Activated B cell treated with CpG ODN at 0.5 μM for 24 hours (primary cell): Measurements from ENCODE around the gene GALNTL6. TPM values are rescaled to one million over a fixed set of nuclear protein-coding genes. Genes with fewer than 3 reads are reported as not detected.

Experiments
- ATAC-seq: fragments of 200-7000 bp; cut with Tn5 transposase; one replicate; pipeline ENCODE4 v1.10.0; 2021; ENCODE audit warnings: low read depth, mild to moderate bottlenecking, moderate library complexity
- CTCF ChIA-PET: fragments of 350-600 bp; sonication (Branson Sonifier 250); formaldehyde crosslinking; loops from one replicate; lab custom pipeline; 2021; ENCODE audit warnings: antibody characterized with exemption; lab: Charles Lee
- POLR2A ChIA-PET: fragments of 350-600 bp; sonication (Branson Sonifier 250); formaldehyde crosslinking; loops from one replicate; lab custom pipeline; 2021; ENCODE audit warnings: antibody characterized with exemption; lab: Charles Lee
- DNase-seq: peaks from one replicate; pipeline ENCODE4 v3.0.0; 2022
- H3K27ac Mint-ChIP-seq: one replicate; pipeline ENCODE4 v1.8.0; 2020; ENCODE audit warnings: mixed read lengths
- H3K27me3 Mint-ChIP-seq: one replicate; pipeline ENCODE4 v1.8.0; 2021; ENCODE audit warnings: mixed read lengths
- H3K36me3 Mint-ChIP-seq: one replicate; pipeline ENCODE4 v1.8.0; 2021; ENCODE audit warnings: low read depth, mixed read lengths
- H3K4me1 Mint-ChIP-seq: one replicate; pipeline ENCODE4 v1.8.0; 2021; ENCODE audit warnings: mixed read lengths
- H3K4me3 Mint-ChIP-seq: one replicate; pipeline ENCODE4 v1.8.0; 2020; ENCODE audit warnings: mild to moderate bottlenecking, mixed read lengths
- H3K9me3 Mint-ChIP-seq: one replicate; pipeline ENCODE4 v1.8.0; 2020; ENCODE audit warnings: mixed read lengths
- CTCF ChIP-seq: fragments of 200-600 bp; IDR thresholded peaks from one replicate; pipeline ENCODE4 v1.8.0; 2022; ENCODE audit warnings: antibody characterized with exemption, mild to moderate bottlenecking
- intact Hi-C: fragments of 100-400 bp; cut with micrococcal nuclease; formaldehyde crosslinking; loops from one replicate; pipeline ENCODE4 v1.15.1; 2024
- total RNA-seq: library from RNA; stranded (reverse); gene quantifications from 2 replicates; pipeline ENCODE4 v1.2.3, GENCODE V29; 2022

GALNTL6 gene
- total RNA-seq, 1 donor from 2014 or later: 0.20 TPM

- intact Hi-C loops: no loop called here
- H3K27me3 Mint-ChIP-seq: no peaks in the 10 kb centered on the region
- POLR2A ChIA-PET: no interaction called here
- DNase-seq (no peak), ATAC-seq (no peak)
- CTCF ChIA-PET: no interaction called here
- no peak overlapping the region for H3K27ac Mint-ChIP-seq
- H3K4me3 Mint-ChIP-seq: no peak overlapping the region
- H3K9me3 Mint-ChIP-seq: no peaks in the 10 kb centered on the region
- no peaks in the 10 kb centered on the region for H3K4me1 Mint-ChIP-seq
- TF ChIP-seq CTCF: no peak
- no peaks in the 10 kb centered on the region for H3K36me3 Mint-ChIP-seq
Measured at GRCh38 chr4:171896426-171896825, 83.2 kb downstream of the GALNTL6 start.

- peaks cover 6% of the 10 kb centered on the region for H3K9me3 Mint-ChIP-seq
- H3K4me3 Mint-ChIP-seq: no peak overlapping the region
- H3K27ac Mint-ChIP-seq: no peak overlapping the region
- intact Hi-C loops: no loop called here
- no peaks in the 10 kb centered on the region for H3K27me3 Mint-ChIP-seq
- DNase-seq (no peak), ATAC-seq (no peak)
- H3K4me1 Mint-ChIP-seq: no peaks in the 10 kb centered on the region
- TF ChIP-seq CTCF: no peak
- CTCF ChIA-PET: no interaction called here
- no peaks in the 10 kb centered on the region for H3K36me3 Mint-ChIP-seq
- POLR2A ChIA-PET: no interaction called here
Measured at GRCh38 chr4:171919314-171919713, 106.1 kb downstream of the GALNTL6 start.

- ChIA-PET CTCF (no interaction called here), POLR2A (no interaction called here)
- Mint-ChIP-seq H3K36me3 (no peaks in the 10 kb centered on the region), H3K27ac (no peak overlapping the region), H3K27me3 (no peaks in the 10 kb centered on the region), H3K9me3 (peaks cover 6% of the 10 kb centered on the region), H3K4me1 (no peaks in the 10 kb centered on the region), H3K4me3 (no peak overlapping the region)
- DNase-seq (no peak), ATAC-seq (no peak)
- no peak for TF ChIP-seq CTCF
- intact Hi-C loops: no loop called here
Measured at GRCh38 chr4:171920901-171921300, 107.7 kb downstream of the GALNTL6 start.

GRCh38 chr4:171924746-171925376 lies 111.7 kb downstream of the GALNTL6 start:
- intact Hi-C loops: no loop called here
- no peaks in the 10 kb centered on the region for H3K36me3 Mint-ChIP-seq
- no peaks in the 10 kb centered on the region for H3K27me3 Mint-ChIP-seq
- ATAC-seq (no peak), DNase-seq (no peak)
- POLR2A ChIA-PET: no interaction called here
- CTCF ChIA-PET: no interaction called here
- H3K4me1 Mint-ChIP-seq: no peaks in the 10 kb centered on the region
- H3K9me3 Mint-ChIP-seq: peaks cover 2% of the 10 kb centered on the region
- no peak overlapping the region for H3K27ac Mint-ChIP-seq
- H3K4me3 Mint-ChIP-seq: no peak overlapping the region
- no peak for TF ChIP-seq CTCF

- H3K4me1 Mint-ChIP-seq: no peaks in the 10 kb centered on the region
- intact Hi-C loops: no loop called here
Measured at GRCh38 chr4:171928336-171928735, 115.1 kb downstream of the GALNTL6 start.

More at GRCh38 chr4:171928336-171928735, 115.1 kb downstream of the GALNTL6 start:
- ATAC-seq (no peak), DNase-seq (no peak)
- CTCF ChIA-PET: no interaction called here
- no peak for TF ChIP-seq CTCF
- H3K27ac Mint-ChIP-seq: no peak overlapping the region
- H3K36me3 Mint-ChIP-seq: no peaks in the 10 kb centered on the region
- H3K27me3 Mint-ChIP-seq: no peaks in the 10 kb centered on the region
- no peak overlapping the region for H3K4me3 Mint-ChIP-seq
- no peaks in the 10 kb centered on the region for H3K9me3 Mint-ChIP-seq
- POLR2A ChIA-PET: no interaction called here
